GM21717 (cell line): ENCODE data around the gene CROCC2.
"Not testable (repeated sequence)": the region's sequence is repeated elsewhere in the genome, so short reads cannot be mapped to it uniquely, and the experiment has no call there.

Experiments
- ATAC-seq: cut with Tn5 transposase; IDR thresholded peaks from one replicate; pipeline ENCODE4 v1.9.1; 2021; ENCODE audit warnings: mild to moderate bottlenecking, moderate library complexity; ENCODE audit not compliant: unreplicated experiment

The CROCC2 gene

DNA sequence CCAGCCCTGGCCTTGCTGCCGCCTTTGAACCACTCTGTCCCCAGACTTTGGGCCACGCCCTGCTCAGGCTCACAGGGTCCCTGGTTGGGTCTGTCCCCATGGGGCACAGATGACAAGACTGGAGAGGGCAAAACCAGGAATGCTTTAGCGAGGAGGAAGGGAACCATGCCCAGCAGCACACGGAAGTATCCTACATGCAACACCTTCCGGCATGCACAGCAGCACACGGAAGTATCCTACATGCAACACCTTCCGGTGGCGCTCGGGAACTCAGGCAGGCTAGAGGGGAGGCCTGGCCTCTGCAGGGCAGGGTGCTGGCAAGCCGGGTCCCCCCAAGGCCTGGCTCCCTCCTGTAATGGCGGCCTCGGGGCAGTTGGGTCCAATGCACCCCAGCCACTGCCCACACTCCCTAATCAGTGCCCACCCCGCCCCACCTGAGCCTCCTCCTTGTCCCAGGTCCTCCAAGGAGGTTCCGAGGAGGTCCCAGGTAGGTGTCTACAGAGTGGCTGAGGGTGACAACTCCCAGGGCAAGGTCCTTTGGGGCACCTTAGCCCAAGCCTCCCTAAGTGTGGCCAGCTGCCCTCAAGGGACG, 58.7 kb downstream of the CROCC2 start:
- no peak for ATAC-seq

DNA sequence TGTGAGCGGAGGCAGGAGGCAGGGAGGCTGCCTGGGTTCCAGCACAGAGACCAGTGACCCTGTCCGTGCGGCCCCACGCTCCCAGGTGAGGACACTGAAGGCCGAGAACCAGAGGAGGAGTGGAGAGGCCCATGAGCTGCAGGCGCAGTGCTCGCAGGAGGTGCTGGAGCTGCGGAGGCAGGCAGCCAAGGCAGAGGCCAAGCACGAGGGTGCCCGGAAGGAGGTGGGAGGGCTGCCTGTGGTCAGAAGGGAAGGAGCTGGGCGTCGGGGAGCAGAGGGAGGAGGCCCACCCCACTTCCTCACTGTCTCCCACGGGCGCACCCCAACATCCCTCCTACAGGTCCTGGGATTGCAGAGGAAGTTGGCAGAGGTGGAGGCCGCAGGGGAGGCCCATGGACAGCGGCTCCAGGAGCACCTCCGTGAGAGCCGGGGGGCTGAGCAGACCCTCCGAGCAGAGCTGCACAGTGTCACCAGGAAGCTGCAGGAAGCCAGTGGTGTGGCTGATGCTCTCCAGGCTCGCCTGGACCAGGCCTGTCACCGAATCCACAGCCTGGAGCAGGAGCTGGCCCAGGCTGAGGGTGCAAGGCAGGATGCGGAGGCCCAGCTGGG, 59.3 kb downstream of the CROCC2 start:
- ATAC-seq, result no peak

DNA sequence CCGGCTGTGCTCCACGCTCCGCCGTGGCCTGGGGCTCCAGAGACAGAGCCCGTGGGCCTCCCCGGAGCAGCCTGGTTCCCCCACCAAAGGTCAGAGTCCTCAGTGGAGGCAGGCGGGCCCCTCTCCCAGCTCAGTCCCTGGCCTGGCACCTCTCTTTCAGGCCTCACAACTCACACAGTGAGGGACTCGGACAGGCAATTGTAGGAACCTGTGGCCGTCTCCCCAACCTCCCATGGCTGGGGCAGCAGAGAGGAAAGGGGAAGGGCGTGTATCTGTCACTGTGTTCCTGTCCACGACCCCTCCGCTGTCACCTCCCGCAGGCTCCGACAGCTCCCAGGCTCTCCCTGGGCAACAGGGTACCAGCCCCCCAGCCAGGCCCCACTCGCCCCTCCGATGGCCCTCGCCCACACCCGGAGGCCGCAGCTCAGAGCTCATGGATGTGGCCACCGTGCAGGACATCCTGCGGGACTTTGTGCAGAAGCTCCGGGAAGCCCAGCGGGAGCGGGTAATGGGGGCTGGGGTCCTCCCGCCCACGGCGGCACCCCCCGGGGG, 59.8 kb downstream of the CROCC2 start:
- ATAC-seq, result no peak

DNA sequence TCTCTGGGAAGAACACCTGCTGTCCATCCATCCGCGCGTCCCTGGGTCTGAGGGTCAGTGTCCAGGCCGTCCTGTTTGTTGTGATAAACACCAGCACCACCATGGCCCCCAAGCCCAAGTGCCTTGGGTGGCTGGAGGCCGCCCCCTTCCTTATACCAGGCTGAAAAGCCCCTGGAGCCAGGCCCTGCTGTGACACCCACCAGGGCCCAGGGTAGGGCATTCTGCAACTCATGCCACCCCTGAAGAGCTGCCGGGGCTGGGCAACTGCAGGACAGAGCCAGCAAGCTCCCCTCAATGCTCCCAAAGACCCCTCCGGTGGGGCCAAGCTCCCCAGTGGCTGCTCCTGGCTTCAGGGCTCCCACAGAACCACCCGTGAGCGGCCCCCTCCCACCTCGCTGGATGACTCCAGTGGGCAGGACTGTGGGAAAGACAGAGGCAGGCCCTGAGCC, 60.3 kb downstream of the CROCC2 start:
- ATAC-seq, result no peak

DNA sequence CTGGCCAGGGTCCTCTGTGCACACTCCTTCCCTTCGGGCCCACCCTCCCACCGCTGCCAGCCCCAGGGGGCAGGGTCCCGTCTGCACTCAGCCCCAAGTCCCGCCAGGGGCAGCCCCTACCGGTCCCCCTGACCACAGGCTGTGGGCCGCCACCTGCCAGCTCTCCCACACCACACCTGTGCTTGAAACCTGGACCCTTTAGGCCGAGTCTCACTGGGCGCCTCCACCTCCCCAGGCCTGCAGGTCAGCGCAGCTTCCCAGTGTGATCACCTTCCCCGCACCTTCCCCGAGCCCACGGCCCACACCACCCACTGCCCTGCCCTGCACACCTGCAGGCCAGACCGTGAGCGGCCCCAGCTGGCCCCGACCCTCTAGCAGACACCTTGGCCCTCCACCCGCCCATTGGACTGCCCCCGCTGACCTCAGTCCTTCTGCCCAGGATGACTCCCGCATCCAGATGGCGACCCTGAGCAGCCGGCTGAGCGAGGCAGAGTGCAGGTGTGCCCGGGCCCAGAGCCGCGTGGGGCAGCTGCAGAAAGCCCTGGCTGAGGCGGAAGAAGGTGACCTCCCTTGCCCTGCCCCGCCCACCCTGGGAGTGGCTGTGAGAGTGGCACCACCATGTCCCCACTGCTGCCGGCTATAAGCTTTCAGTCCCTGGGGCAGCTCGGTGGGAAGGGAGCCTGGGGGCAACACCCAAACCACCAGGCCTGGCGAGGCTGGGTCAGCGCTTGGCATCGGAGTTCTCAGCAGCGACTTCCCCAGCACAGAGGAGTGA, 61.0 kb downstream of the CROCC2 start:
- ATAC-seq, result no peak

DNA sequence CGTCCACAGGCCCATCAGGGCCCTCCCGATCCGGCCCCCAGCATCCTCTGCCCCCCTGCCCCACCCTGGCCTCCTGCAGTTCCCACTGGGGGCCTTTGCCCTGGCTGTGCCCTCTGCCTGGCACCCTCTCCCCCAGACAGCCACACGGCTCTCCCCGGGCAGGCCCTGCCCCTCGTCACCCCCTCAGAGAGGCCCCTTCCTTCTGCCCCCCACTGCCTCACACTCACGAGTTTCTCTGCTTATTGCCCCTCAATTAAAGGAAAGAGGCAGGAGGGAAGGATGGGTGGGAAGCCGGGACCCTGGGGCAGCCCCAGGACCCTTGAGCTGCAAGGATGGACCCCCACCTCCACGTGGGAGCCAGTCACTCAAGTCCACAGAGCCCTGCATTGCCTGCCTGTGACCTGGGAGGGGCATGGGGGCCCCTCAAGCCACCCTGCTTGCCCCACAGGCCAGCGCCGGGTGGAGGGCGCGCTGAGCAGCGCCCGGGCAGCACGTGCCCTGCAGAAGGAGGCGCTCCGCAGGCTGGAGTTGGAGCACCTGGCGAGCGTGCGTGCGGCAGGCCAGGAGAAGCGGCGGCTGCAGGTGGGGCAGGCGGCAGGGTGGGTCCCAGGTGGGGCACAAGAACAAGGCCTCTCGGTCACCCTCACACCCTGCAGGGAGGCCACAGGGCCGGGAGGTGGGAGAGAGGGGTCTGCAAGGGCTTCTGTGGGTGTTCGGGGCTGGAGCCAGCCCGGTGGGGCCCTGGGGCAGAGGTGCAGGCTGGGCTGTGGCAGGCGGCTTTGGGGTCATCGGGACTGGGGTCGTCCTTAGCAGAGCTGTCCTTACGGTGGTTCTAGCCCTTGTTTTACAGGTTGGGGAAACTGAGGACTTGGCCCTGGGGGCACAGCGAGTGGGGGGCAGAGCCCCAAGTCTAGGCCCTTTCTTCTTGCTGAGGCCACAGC, 61.8 kb downstream of the CROCC2 start:
- ATAC-seq, result no peak

DNA sequence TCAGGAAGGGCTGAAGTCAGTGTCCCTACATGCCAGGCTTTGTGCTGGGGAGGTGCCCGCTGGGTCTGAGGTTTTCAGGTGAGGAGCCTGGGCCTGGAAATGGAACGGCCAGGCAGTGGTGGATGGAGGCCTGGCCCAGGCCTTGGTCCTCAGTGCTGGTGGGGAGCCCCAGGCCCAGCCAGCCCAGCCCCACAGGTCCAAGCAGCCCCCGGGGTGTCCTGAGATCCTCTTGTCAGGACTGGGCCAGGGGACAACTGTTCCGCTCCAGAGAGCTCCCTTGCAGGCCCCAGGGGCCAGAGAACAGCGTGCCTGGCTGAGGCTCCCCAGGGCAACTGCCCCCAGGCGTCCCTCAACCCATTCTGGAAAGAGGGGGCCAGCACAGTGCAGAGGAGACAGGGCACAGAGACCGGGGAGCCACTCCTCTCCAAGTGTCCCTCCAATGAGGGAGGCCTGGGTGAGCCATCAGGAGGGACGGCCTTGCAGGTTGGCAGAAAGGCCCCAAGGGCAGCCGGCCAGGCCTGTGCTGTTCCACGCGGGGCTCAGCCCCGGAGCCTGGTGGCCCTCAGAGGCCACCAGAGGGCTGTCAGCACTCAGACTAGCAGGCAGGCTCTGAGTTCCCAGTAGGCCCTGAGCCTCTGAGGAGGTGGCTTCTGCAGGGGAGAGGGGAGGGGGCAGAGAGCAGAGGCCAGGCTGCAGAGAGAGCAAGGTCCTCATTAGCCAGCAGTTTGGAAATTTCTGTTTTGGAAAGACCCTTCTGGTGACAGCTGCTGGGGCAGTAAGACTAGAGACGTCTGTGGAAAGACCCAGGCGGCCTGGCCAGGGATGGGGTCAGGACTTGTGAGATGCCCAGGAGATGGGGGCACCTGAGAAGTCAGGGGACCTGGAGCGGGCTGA, 62.8 kb downstream of the CROCC2 start:
- ATAC-seq, result no peak

DNA sequence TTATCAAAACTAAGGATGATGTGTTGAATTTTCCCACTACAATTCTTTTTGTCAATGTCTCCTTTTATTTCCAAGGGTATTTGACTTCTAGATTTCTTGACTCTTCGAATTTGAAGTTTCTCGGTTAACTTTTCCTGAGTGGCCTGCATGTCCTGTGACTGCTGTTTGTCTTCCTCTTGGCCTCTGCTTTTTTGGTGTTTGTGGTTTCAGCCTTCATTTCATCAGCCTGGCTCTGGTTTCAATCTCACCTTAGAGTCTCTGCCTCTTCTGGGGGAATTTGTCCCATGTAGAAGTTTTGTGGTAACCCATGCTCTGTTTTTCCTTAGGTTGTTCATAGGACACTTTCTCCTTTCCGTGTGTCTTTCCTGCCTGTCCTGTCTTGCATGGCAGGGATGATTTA, 64.0 kb downstream of the CROCC2 start:
- ATAC-seq, result no peak

DNA sequence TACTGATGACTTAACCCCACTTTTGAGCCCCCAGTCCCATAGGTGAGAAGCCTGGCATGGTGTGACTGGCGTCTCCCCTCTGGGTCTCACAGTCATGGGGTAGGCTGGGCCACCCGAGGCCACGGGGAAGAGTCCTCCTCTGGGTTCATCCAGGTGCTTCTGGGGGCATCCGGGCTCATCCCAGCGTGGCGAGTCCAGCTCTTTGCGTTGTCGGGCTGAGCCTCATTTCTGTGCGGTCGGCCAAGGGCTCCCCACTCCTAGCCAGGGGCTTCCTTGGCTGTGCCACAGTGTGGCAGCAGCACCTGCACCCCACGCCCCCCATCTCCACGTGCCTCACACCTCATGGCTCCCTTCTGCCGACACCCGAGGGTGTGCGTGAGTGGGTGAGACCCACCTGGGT, 64.7 kb downstream of the CROCC2 start:
- ATAC-seq, result no peak

DNA sequence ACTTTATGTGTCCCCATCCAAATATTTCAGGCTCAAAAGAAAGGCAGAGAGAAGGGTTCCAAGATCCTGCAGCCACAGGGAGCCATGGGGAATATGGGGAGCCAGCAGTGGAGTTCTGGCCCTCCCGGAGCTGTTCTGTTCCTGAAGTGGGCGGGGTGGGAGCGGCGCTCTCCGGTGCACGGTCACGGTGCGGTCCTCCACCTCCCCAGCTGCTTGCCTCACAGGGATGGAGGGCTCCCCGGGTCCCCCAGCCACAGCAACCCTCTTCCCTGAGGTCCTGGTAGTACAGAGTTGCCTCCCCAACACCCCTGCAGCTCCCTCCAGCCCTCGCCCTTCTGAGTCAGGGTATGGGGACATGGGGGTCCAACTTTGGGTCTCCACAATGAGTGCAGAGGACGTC, 66.1 kb downstream of the CROCC2 start:
- ATAC-seq, result no peak

DNA sequence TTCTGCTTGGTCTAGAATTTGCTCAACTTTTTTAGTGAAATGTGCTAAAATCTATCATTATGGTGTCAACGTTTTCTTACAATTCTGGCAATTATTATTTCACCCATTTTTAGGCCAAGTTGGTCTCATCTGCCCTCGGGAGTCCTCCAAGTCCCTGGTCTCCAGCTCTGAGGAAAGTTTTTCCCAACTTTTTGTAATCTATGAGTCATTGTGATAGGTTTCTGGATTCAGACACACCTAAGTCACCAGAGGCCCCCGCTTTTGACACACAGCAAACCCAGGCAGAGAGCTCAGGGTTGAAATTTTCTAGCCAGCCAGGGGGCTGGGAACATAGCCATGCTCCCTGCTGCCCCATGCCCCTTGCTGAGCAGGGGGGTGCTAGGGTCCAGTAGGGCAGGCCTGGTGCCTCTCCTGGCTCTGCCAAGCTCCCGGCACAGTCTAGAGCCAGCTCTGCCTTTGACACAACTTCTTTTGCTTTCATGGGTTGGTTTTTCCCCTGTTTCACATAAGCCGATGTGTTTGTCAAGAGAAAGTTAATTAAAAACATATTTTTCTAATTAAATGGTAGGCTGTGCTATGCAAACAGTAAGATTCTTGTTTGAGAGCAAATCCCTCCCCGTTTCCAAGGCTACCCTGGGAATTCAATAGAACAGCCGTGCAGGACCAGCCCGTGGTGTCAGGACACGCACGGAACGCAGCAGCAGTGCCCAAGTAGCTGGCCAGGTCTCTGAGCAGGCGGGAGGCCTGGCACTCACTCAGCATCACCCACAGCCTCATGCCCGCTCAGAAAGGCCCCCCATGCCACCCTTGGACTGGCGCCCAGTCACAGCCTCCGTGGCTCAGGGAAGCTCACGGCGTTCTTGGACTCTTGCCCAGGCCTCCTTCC, 66.7 kb downstream of the CROCC2 start:
- no peak for ATAC-seq

DNA sequence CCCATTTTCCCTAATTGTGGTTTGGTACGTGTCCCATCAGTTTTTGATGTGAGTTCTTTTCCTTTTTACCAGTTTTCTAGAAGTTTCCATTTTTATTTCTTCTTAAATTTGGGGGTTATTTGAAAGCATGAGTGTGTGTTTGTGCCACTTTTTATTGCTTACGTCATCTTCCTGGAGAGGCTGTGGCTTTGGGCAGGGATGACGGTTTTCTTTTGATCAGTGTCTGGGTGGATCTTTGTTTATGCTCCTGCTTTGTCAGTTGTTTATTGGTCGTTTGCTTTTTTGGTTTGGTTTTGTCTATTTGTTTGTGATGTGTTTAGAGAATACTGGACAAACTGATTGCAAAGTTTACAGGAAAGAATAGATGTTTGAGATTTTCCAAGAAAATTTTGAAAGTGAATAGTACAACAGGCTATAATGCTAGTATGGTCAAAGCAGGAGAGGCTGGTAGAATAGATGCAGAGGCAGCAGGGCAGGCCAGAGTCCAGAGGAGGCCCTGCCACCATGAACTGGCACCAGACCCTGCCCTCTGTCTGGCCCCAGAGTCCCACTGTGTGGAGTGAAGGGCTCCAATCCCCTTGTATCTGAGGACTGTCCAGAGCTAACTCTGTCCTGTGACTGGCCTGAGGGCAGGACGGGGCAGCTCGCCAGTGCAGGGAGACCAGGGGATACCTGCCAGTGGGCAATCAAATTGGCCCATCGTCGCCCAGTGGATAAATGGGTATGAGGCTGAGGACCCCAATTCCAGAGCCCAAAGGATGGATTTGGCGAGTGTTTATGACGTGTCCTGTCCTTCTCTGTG, 68.8 kb downstream of the CROCC2 start:
- no peak for ATAC-seq

DNA sequence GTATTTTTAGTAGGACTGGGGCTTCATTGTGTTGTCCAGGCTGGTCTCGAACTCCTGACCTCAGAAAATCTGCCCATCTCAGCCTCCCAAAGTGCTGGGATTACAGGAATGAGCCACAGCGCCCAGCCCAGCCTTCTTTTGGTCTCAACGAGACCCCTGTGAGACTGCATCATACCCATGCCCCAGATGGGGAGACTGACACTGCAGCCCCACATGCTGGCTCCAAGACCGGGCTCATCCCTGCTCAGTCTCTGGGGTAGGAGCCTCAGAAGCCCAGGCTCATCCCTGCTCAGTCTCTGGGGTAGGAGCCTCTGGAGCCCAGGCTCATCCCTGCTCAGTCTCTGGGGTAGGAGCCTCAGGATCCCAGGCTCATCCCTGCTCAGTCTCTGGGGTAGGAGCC, 69.8 kb downstream of the CROCC2 start:
- not testable (repeated sequence) for ATAC-seq

DNA sequence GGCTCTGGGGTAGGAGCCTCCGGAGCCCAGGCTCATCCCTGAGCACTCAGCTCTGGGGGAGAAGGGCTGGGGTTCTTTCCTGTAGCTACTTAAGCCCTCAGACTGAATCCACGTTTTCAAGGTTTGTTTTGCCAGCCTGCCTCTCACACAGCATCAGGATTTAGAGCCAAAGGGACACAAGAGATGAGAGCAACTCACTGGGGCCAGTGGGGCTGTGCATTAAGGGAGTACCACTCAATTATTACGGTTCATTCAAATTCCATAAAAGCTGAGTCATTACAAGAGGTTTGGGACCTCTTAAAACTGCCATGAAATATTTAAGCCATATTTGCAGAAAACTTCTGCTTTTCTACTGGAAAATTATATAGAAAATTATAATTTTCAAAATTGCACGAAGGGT, 75.1 kb downstream of the CROCC2 start:
- ATAC-seq, result no peak

DNA sequence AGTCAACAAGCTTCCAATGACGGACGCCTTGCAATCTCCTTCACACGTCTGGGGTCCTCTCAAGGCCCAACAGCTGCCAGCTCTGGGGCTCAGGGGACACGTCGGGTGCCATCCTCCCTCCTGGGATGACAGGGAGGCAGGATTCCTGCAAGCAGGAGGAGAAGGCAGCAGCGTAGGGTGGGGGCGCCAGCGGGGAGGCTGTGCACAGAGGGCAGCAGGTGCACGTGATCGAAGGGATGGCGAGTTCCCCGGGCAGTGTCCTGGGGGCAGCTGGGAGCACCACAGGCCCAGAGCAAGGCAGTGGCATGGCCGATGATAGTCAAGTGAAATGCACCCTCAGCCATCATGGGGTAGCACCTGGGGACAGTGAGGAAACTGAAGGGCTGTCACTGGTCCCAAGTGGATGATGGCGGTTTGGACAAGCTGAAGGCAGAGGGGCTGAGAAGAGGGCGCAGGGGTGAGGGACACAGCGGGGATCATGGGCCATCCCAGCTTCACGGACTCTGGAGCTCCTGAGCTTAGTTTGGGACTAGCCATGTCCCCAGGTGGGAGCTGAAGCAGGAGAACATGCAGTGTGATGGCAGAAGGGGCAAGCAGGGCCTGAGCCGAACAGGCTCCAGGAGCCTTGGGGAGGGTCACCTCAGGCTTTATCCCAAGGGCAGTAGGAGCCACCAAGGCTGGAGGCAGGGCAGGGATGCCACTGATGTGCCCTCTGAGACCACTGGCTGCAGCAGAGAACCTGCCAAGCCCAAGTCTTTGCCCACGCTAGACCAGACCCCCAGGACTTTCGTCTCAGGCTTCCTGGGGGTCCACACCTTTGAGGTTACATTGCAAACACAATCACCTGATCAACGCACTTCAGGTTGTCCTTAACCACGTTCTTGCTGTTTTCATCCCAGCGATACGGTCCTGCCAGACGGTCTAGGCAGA, 76.0 kb downstream of the CROCC2 start:
- ATAC-seq, result no peak

DNA sequence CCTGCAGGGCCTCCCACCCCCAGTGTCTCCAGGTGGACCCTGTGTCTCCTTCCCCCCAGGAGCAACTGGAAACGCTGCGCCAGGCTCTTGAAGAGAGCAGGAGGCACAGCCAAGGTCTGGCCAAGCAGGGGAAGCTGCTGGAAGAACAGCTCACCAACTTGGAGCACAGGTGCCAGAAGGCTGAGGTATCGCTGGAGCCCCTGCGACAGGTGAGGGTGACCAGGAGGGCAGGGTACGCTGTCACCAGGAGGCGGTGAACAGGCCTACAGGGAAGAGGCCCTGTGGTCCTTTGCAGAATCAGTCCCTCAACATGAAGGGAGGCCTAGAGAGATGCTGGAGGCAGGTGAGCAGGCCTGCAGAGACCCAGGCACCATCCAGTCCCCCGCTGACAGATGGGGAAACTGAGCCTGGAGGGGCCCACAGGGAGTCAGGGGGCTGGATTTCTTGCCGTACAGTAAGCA, 76.7 kb downstream of the CROCC2 start:
- no peak for ATAC-seq
